Keratinocyte (primary cell): ENCODE results near the gene PIGU.

Experiments
- EZH2 ChIP-seq: IDR thresholded peaks from one replicate; pipeline ENCODE4 v1.6.1; 2012; ENCODE audit warnings: inconsistent platforms, mild to moderate bottlenecking, low read length, moderate library complexity
- TF ChIP-seq, protein P1 (sequence below), 3 experiments: IDR thresholded peaks in 1 of 3; conservative IDR thresholded peaks in 1 of 3; optimal IDR thresholded peaks in 1 of 3; 2 replicates in 2 of 3; 3 replicates in 1 of 3; pipeline versions ENCODE3 to v1.5.1; 2011; ENCODE audit warnings: low read length in 3 of 3, mild to moderate bottlenecking in 3 of 3, moderate library complexity in 2 of 3, control low read depth in 1 of 3, inconsistent platforms in 1 of 3; ENCODE audit not compliant: insufficient read depth in 2 of 3; ENCODE audit errors: extremely low read depth in 1 of 3

GRCh38 chr20:34546751-34547181 is 130.1 kb downstream of the PIGU start:
- TF ChIP-seq EZH2 = no peak
- TF ChIP-seq, protein P1, sequence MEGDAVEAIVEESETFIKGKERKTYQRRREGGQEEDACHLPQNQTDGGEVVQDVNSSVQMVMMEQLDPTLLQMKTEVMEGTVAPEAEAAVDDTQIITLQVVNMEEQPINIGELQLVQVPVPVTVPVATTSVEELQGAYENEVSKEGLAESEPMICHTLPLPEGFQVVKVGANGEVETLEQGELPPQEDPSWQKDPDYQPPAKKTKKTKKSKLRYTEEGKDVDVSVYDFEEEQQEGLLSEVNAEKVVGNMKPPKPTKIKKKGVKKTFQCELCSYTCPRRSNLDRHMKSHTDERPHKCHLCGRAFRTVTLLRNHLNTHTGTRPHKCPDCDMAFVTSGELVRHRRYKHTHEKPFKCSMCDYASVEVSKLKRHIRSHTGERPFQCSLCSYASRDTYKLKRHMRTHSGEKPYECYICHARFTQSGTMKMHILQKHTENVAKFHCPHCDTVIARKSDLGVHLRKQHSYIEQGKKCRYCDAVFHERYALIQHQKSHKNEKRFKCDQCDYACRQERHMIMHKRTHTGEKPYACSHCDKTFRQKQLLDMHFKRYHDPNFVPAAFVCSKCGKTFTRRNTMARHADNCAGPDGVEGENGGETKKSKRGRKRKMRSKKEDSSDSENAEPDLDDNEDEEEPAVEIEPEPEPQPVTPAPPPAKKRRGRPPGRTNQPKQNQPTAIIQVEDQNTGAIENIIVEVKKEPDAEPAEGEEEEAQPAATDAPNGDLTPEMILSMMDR (optimal IDR thresholded peaks at IDR 0.05 in 1 of 3, IDR thresholded peaks at IDR 0.05 in 1 of 3, conservative IDR thresholded peaks at IDR 0.05 in 1 of 3; ENCODE audit: extremely low read depth in 1 of 3, insufficient read depth in 2 of 3, low read length in 3 of 3) = no peak
